ENCODE results near the gene ETV1.
"Not testable (repeated sequence)": the region's sequence is repeated elsewhere in the genome, so short reads cannot be mapped to it uniquely, and the experiment has no call there.

ETV1 gene

DNA sequence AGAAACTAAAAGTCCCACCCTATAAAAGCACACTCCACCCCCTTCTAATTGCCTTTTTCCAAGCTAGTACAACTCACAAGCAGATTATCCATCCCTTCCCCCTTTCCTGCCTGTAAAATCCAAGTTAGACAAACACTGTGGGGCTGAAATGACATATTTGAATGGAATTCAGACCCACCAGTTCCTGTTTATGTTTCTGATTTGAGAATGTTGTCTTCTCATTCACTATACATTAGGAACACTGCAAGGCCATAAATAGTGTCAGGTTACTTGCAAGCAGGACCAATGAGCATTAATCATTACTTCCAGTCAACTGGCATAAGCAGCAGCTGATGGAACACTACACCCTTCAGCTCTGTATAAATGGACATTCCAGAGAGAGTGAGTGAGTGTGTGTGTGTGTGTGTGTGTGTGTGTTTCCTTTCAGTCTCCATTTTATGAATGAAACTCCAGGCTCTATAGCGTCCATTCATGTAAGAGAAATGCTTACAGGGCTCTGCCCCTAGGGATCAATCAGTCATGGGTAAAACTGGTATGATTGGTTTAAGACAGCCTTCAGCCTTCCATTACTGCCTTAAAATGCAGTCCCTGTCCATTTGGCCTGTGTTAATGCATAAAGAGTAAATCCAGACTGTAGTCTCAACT, 69.3 kb downstream of the ETV1 start:
- no peak for DNase-seq

DNA sequence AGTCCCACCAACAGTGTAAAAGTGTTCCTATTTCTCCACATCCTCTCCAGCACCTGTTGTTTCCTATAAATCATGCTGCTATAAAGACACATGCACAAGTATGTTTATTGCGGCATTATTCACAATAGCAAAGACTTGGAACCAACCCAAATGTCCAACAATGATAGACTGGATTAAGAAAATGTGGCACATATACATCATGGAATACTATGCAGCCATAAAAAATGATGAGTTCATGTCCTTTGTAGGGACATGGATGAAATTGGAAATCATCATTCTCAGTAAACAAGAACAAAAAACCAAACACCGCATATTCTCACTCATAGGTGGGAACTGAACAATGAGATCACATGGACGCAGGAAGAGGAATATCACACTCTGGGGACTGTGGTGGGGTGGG, 71.1 kb downstream of the ETV1 start:
- DNase-seq, result not testable (repeated sequence)

DNA sequence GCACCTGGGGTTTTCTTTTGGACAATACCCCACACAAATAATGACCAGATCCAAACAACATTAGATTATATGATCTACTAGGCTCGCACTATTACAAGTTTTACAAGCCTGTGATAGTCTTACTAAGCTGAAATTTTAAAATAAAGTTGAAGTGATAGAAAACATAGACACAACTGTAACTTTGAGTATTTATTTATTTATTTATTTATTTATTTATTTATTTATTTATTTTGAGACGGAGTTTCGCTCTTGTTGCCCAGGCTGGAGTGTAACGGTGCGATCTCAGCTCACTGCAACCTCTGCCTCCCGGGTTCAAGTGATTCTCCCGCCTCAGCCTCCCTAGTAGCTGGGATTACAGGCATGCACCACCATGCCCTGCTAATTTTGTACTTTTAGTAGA, 72.4 kb downstream of the ETV1 start:
- DNase-seq, result not testable (repeated sequence)

DNA sequence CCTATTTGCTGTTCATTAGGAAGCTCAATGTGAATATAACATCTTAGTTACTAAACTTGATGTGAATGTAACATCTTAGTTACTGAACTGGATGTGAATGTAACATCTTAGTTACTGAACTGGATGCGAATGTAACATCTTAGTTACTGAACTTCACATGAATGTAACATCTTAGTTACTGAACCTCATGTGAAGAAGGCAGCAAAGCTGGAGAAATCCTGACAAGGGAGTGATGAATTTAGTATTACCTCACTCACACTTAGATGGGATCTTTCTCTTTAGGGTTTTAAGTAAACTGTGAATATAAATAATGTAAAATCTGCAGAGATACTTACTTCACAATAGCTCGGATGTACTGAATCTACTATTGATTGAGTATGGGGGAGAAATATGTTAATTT, 73.6 kb downstream of the ETV1 start:
- no peak for DNase-seq

DNA sequence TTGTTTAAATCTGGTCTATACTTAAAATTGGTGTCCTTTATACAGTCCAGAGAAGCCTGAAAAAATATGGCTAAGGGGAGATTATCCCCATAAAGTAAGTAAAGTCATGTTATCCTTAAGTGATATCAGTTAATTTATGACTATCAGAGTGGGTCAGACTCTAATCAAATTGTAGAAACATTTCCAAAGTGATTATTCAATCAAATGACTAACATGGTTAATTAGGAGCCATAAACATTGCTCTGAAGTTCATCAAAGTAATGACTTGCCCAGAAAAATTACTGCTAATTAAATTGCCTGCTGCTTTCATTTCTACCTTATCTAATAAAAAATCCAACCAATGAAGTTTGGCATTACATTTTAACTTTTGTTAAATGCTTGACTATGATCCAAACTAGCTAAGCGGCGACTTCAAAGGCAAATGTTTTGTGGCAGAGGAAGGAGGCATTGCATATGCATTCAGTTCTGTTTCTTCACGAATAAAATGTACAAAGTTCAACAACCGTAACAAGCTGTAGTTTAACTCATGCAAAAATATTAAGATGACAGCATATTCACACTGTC, 76.7 kb downstream of the ETV1 start:
- DNase-seq, result no peak

DNA sequence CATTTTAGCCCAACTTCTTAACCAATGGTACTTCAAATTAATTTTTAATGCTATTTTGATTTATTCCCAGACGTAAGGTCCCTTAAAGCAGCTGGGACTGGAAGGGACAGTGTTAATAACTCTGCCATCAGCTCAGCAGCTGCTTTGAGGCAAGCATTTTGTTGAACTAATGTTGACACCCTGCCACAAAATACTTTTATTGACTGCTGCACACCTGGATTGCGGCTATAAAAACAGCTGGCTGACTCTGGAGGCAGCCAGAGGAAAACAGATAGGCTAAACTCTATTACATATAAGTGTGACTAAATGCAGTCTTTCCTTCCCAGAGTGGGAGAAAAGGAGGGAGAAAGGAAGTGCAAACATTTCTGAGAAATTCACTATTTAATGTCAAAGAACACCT, 77.6 kb downstream of the ETV1 start:
- no peak for DNase-seq

DNA sequence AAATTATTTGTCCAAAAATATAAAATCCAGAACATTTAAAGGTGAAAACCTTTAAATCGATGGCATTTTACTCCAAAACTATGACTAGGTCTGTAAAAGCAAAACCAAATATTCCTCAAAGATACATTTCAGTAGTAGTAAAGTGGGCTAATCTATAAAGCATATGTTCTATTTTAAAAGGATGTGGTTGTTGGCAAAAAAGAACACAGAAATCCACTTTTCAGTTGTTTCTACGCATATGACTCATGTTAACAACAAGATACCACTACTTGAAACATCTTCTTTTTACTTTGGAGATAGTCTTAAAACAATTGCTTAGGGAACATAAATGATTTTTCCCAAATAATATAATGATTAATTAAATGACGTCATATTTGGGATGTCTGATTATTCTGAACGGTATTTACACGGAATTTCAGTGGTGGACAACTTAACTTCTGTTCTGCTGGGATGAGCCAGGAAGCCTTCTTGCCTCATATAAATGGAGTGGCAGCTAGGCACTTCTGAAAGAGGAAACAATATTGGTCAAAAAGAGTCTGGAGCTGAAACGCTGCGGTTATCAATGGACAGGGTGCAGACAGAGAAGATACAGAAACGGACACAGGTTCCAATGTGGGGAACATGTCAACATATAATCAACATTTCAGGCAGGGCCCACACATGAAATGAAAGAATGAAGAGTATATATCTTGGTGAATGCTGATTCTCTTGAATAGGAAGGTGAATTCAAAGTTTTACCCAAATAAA, 78.5 kb downstream of the ETV1 start:
- no peak for DNase-seq

DNA sequence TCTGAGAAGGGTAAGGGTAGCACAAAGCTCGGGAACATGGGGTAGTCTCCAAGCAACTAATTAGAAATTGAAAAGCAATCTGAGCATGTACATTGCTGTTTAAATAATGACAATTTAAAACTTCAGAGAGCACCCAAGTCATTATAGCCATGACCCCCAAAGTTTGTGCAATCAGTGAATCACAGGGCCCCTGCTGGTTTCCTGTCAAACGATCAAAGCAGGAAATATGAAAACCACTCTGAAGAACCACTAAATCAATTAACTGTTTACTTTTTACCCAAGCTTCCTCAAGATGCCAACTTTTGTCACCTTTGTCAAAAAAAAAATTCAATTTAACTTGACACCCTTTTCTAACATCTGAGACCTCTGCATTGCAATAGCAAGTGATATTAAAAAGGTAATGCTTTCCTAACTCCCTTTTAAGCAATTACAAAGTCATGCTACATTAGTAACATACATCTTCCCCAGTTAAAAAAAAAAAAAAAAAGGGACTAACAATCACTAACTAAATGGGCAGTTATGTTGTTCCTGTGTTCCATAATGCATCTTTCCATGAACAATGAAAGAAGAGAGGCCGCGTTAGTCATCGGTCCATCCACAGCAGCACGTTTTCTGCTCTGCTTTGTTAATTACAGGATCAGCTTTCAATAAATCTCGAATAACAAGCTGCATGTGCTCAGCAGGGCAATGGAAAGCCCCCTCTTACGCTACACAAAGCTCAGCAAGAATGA, 80.6 kb downstream of the ETV1 start:
- DNase-seq, result no peak

DNA sequence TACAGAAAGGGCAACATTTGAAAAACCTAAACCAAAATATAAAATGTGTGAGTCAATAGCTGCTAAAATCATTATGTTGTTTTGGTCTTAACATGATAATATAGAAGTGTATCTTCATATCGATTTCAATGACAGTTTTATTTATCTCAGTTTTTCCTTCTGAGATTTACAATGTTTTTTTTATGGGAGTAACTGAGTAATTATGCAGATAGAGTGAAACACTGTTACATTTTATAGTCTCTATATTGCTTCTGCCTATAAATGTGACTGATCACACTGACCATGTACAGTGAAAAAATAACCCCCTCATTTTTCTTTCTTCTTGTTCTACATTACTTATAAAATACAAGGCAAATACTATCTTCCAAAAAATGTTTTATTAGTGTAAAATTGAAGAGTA, 81.6 kb downstream of the ETV1 start:
- DNase-seq, result no peak

DNA sequence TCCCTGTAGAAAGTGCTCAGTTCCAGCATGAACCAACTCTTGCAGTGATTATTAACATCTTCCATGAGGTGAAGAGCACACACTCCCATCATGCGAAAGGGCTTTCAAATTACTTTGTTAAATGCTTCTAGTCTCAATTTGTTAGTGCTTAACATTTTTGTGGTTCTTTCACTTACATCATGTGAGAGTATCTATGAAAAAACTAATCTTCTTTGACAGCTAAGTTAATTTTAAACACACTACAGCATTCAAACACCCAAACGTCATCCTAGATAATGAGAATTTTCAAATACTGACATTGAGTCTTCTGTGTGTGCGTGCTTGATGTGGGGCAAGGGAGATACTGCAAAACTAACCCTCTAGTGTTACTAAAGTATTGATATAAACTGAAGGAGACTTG, 84.8 kb downstream of the ETV1 start:
- DNase-seq, result no peak

DNA sequence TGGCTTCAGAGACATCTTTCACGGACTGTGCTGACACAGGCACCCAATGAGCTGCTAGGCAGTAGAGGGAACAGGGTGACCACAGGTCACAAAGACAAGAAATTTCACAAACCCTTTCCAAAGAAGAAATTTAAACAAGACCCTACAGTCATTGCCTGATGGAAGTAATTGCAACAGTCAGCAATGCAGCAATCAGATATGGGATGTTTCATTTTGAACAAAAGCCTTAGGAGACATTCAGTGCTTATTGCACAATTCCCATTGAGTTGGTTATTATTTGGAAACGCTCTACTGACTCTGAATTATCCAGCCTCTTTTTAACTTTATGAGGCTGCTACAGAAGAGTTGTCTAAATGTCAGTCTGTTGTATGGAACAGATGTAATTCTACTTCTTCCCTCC, 85.5 kb downstream of the ETV1 start:
- DNase-seq, result no peak

DNA sequence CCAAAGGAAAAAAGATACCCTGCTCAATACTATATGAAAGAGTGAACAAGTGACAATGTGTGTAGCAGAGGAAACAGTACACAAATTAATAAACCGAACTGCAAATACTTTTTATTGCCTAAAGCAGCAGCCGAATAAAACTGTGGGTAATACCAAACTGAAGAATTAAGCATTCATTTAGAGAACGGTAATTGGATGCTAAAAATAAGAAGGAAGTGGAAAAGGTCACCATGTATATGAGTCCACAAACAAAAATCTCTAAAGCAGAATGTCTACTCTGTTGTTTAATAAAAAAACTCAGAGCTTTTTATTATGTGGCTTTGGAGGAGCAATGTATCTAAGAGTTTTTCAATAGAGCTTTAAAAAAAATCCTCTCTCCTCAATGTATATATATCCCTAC, 87.9 kb downstream of the ETV1 start:
- no peak for DNase-seq

DNA sequence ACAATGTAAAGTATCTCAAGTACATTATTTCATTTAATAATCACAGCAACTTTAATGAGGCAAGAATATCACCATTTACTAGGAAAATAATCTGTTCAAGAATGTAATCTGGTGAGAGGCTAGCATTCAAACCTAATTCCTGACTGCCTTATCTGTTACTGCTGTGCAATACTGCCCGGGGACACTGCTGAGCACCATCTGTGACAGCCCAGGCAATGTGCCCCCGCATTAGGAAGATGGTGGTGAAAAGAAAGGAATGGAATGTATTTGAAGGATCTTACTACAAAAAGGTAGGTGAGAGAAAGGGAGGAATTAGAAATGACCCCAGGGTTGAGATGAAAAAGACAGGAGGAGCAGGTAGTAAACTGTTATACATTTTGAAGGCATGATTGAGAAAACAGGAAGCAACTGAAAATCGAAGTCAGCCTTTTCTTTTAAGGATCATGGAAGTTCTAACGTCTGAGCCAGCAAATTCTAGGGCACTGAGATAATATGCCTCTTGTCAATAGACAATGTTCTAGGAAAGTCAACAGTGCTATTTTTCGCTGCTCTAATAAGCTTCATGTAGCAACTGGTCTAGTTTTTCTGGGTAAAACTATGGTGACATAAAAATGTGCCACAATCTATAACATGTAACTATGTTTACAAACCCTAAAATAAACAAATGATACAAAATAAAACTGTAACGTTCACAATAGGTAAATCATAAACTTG, 90.4 kb downstream of the ETV1 start:
- DNase-seq, result no peak

DNA sequence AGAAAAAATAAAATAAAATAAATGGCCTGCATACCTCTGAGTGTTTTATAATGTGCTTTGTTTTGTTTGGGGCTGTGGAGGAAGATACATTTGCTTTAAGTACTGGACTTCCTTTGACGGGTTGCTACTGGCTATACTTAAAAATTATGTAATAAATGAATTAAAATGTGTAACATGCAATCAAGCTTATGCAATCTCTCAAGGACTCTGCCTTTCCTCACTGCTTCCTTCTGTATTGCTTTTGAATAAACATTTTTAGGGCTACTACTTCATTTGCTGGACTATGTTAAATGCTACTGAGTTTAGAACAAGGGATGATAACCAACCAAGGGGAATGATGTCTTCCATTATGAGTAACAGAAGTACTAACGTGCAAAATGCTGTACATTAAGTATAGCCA, 91.6 kb downstream of the ETV1 start:
- DNase-seq, result no peak

DNA sequence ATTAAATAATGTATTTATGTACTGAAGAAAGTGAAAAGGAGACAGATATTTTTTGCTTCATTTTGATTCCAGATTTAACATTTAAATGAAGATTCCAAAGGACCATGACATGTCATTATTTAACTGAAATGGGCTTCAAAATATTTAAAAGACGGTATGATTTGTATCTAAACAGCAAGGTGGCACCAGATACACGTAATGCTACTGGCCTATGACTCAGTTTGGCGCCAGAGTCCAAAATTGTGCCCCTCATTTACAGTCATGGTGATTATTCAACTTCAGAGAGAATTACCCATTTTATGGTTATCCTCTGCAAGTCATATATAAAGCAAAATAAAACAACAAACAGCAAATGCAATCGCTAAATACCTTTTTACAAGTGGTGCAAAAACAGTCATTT, 94.5 kb downstream of the ETV1 start:
- DNase-seq, result no peak

DNA sequence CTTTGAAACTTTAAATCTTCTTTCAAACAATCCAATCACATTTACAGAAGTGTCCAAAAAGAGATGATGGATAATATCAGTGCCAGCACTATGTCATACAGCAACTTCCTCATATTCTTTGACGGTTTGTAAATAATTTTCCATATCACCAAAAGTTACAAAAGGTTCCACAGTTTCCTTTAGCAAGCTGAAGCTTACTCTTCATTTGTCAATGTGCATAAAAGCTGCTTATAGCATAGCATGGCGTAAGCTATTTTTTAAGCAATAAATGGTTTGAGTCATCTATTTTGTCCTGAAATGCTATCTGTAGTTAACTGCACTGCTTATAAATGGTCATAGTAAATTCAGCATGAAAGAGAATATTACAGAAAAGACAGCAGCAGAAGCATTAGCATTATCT, 95.1 kb downstream of the ETV1 start:
- DNase-seq, result no peak

DNA sequence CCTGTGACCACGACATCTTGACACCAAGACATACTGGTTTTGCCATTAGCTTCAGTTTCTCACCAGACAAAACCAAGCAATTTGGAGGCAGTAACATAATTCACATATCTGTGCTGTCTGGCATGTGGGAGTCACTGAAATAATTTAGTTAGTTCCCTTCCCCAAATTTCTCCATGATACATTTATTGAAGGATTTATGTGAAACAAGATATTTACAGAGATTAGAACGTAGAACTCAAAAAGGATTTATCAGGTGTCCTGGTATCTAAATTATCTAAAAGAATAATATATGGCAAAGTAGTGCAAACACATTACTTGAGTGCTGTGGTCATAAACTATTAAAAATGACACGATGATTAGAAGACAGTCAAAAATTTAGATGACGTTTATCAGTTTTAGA, 98.7 kb downstream of the ETV1 start:
- no peak for DNase-seq

DNA sequence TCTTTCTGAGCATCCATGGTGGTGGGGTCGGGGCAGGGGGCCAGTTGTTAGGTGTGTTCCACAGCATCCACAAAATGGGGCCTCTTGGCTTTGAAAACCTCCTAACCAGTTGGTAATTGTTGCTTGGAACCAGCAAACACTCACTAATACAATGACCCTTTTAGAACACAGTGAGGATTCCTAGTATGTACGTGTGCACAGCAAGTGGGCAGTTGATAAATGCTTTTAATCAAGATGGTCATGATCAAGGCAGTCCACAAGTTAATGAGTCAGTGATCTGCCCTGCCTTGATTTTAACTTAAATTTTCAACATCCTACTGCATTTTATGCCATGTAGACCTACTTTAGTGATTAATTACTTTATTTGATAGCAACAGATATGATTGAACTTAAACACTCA, 103.1 kb downstream of the ETV1 start:
- no peak for DNase-seq

DNA sequence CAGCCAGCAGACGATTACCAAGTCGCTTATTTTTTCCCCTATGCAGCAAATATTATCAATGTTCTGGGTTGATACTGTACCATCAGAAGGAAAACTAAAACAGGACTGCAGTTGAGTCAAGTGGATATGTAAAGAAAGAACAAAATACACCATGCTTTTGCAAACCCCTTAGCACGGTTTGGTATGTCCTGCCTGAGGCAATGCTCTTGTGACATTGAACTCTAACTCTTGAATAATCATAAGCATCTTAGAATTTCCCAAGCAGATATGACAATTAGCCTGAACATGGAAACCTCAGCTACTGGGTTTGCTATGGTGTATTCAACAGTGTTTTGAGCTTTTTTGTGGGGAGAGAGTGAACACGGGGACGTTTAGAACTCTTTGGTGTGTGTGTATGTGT, 107.4 kb downstream of the ETV1 start:
- no peak for DNase-seq

DNA sequence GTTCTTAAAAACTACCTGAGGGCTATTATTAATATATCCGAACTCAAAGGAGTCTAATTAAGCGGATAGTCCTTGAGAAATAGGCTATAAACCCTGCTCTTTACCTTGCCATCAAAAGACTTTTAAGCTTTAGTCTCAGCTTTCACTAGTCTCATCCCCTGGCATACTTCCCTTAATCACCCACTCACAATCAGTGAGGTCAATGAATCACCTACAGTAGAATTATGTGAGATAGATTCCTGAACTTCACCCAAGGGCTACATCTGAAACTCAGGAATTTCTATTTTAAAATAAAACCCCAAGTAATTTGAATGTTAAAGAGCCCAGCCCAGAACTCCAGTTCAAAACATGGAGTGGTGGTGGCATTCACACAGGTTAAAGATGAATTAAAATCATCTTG, 108.7 kb downstream of the ETV1 start:
- DNase-seq, result no peak

DNA sequence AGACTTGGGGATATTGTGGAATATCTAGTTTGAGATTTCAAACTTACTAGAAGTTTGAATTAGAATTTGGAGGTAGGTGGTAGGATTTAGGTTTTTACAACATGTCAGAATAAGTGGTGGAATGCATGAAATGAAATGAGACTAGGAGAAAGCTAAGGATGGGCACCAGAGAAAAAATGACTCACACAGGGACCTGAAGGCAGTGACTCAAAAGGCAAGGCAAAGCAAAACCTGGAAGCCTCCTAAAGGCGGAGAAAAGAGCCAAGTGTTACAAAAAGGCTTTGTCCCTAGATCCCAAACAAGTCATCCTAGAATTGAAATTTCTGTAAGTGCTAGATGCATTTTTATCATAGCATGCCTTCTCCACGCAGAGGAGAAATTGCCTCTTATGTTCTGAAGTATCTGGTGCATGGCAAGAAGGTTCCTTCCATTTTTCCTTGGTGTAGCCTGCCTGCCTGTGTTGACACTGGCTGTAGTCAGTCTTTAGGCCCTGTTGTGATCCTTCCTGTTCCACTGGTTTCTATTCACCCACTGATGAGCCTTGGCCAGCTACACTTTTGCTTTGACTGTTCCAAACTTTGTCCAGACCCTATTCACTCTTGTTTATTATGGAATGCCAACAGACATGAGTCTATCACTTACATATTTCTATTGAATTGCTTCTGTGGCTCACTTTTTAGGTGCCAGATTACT, 109.3 kb downstream of the ETV1 start:
- no peak for DNase-seq

DNA sequence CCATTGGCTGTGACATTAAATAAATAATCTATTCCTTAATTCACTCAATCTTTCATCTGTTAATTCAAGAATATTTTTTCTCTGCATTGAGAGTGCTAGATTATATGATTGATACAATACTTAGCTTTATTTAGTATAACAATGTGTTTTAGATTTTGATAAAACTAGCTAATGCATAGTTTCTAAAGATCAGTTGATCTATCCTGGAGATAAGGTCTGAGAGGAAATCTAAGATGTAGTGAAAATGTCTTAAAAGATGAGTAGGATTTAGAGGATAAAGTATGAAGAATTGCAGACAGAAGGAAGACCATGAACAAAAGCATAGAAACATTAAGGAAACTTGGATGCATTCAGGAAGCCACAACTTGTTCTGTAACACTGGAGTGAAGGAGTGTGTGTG, 110.3 kb downstream of the ETV1 start:
- no peak for DNase-seq

DNA sequence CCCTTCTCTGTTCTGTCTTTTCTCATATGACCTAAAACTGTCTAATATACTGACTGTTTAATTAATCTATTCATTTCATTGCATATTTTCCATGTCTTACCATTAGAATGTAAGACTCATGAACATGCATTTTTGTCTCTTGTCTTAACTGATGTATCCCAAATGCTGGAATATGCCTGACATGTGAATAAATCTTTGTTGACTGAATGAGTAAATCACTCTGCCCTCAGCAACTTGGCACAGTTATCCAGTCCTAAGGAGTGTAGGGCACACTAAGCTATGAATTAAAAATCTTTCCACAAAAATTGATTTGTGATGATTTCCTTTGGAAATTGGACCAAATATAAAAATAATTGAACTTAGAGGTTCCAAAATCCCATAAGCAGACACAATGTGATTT, 111.3 kb downstream of the ETV1 start:
- DNase-seq, result no peak

Data from activated naive CD4-positive, alpha-beta T cell (primary cell).